Activated T-helper 1 cell treated with anti-CD3 and anti-CD28 coated beads, Interleukin-12 subunit alpha, Interleukin-12 subunit beta, Interleukin-2, Interleukin-4 antibody, amounts not matched to agents 30 ng/mL and 10 ng/mL and 1 ng/mL, durations not matched to agents 14 hours and 24 hours and 36 hours (primary cell): ENCODE measurements around the gene CTNNA2. TPM values are rescaled to one million over a fixed set of nuclear protein-coding genes. Genes with fewer than 3 reads are reported as not detected.
"Not testable (repeated sequence)": the region's sequence is repeated elsewhere in the genome, so short reads cannot be mapped to it uniquely, and the experiment has no call there.

ENCODE experiments used
- DNase-seq: peaks from one replicate; pipeline ENCODE4 v3.0.0; 2021; ENCODE audit warnings: low spot score
- H3K27ac Mint-ChIP-seq: one replicate; pipeline ENCODE4 v1.8.0; 2021; ENCODE audit warnings: mild to moderate bottlenecking, mixed read lengths
- H3K27me3 Mint-ChIP-seq: one replicate; pipeline ENCODE4 v1.8.0; 2022; ENCODE audit warnings: mild to moderate bottlenecking, moderate library complexity, mixed read lengths; ENCODE audit not compliant: insufficient read depth
- H3K36me3 Mint-ChIP-seq: one replicate; pipeline ENCODE4 v1.8.0; 2021; ENCODE audit warnings: low read depth, mixed read lengths
- H3K4me1 Mint-ChIP-seq: one replicate; pipeline ENCODE4 v1.8.0; 2021; ENCODE audit warnings: low read depth, mixed read lengths
- H3K4me3 Mint-ChIP-seq: one replicate; pipeline ENCODE4 v1.8.0; 2021; ENCODE audit warnings: mild to moderate bottlenecking, moderate library complexity, mixed read lengths
- H3K9me3 Mint-ChIP-seq: one replicate; pipeline ENCODE4 v1.8.0; 2021; ENCODE audit warnings: mixed read lengths
- intact Hi-C: fragments of 100-400 bp; cut with micrococcal nuclease; formaldehyde crosslinking; loops from one replicate; pipeline ENCODE4 v1.15.1; 2024
- total RNA-seq: library from RNA; stranded (reverse); gene quantifications from 2 replicates; pipeline ENCODE4 v1.2.3, GENCODE V29; 2022

Gene CTNNA2
- total RNA-seq, 1 donor from 2014 or later = not detected

GRCh38 chr2:80169811-80170594 lies 657.2 kb downstream of the CTNNA2 start:
- no peak overlapping the region for H3K4me3 Mint-ChIP-seq
- no peak for DNase-seq
- intact Hi-C loops = no loop called here
- H3K27me3 Mint-ChIP-seq = no peaks in the 10 kb centered on the region
- no peaks in the 10 kb centered on the region for H3K4me1 Mint-ChIP-seq
- no peak overlapping the region for H3K27ac Mint-ChIP-seq
- H3K9me3 Mint-ChIP-seq = peaks cover 28% of the 10 kb centered on the region
- no peaks in the 10 kb centered on the region for H3K36me3 Mint-ChIP-seq

GRCh38 chr2:80185091-80185490 lies 672.2 kb downstream of the CTNNA2 start:
- Mint-ChIP-seq H3K9me3 (no peaks in the 10 kb centered on the region), H3K36me3 (no peaks in the 10 kb centered on the region), H3K27me3 (no peaks in the 10 kb centered on the region), H3K27ac (no peak overlapping the region), H3K4me1 (no peaks in the 10 kb centered on the region), H3K4me3 (no peak overlapping the region)
- no peak for DNase-seq
- intact Hi-C loops = no loop called here

- no peak for DNase-seq
- no peak overlapping the region for H3K27ac Mint-ChIP-seq
Measured at GRCh38 chr2:80186262-80186661, 673.4 kb downstream of the CTNNA2 start.

GRCh38 chr2:80187156-80187555 lies 674.3 kb downstream of the CTNNA2 start:
- intact Hi-C loops = no loop called here
- H3K27me3 Mint-ChIP-seq = no peaks in the 10 kb centered on the region
- DNase-seq = no peak
- H3K36me3 Mint-ChIP-seq = no peaks in the 10 kb centered on the region
- H3K27ac Mint-ChIP-seq = no peak overlapping the region
- no peaks in the 10 kb centered on the region for H3K9me3 Mint-ChIP-seq
- H3K4me3 Mint-ChIP-seq = no peak overlapping the region
- no peaks in the 10 kb centered on the region for H3K4me1 Mint-ChIP-seq

More at GRCh38 chr2:80186262-80186661, 673.4 kb downstream of the CTNNA2 start:
- no peaks in the 10 kb centered on the region for H3K4me1 Mint-ChIP-seq
- H3K4me3 Mint-ChIP-seq = no peak overlapping the region
- H3K9me3 Mint-ChIP-seq = no peaks in the 10 kb centered on the region
- H3K36me3 Mint-ChIP-seq = no peaks in the 10 kb centered on the region
- no peaks in the 10 kb centered on the region for H3K27me3 Mint-ChIP-seq
- intact Hi-C loops = no loop called here

GRCh38 chr2:80190166-80190565 lies 677.3 kb downstream of the CTNNA2 start:
- no peaks in the 10 kb centered on the region for H3K9me3 Mint-ChIP-seq
- H3K36me3 Mint-ChIP-seq = no peaks in the 10 kb centered on the region
- H3K27ac Mint-ChIP-seq = no peak overlapping the region
- H3K27me3 Mint-ChIP-seq = no peaks in the 10 kb centered on the region
- DNase-seq = no peak
- H3K4me3 Mint-ChIP-seq = no peak overlapping the region
- intact Hi-C loops = no loop called here
- H3K4me1 Mint-ChIP-seq = no peaks in the 10 kb centered on the region

- H3K27me3 Mint-ChIP-seq = no peaks in the 10 kb centered on the region
- no peak for DNase-seq
Measured at GRCh38 chr2:80193566-80193965, 680.7 kb downstream of the CTNNA2 start.

GRCh38 chr2:80195034-80195433 lies 682.2 kb downstream of the CTNNA2 start:
- intact Hi-C loops = no loop called here
- no peaks in the 10 kb centered on the region for H3K36me3 Mint-ChIP-seq
- H3K4me1 Mint-ChIP-seq = no peaks in the 10 kb centered on the region
- H3K27me3 Mint-ChIP-seq = no peaks in the 10 kb centered on the region
- no peak overlapping the region for H3K27ac Mint-ChIP-seq
- DNase-seq = no peak
- H3K9me3 Mint-ChIP-seq = peaks cover 8% of the 10 kb centered on the region
- no peak overlapping the region for H3K4me3 Mint-ChIP-seq

More at GRCh38 chr2:80193566-80193965, 680.7 kb downstream of the CTNNA2 start:
- Mint-ChIP-seq H3K4me1 (no peaks in the 10 kb centered on the region), H3K4me3 (no peak overlapping the region), H3K9me3 (peaks cover 5% of the 10 kb centered on the region), H3K27ac (no peak overlapping the region), H3K36me3 (no peaks in the 10 kb centered on the region)
- intact Hi-C loops = no loop called here

- Mint-ChIP-seq H3K27me3 (no peaks in the 10 kb centered on the region), H3K4me3 (no peak overlapping the region), H3K9me3 (peaks cover 8% of the 10 kb centered on the region), H3K27ac (no peak overlapping the region), H3K36me3 (no peaks in the 10 kb centered on the region), H3K4me1 (no peaks in the 10 kb centered on the region)
- intact Hi-C loops = no loop called here
- no peak for DNase-seq
Measured at GRCh38 chr2:80198042-80198441, 685.2 kb downstream of the CTNNA2 start.

- Mint-ChIP-seq H3K27me3 (no peaks in the 10 kb centered on the region), H3K4me1 (no peaks in the 10 kb centered on the region), H3K4me3 (no peak overlapping the region), H3K9me3 (peaks cover 16% of the 10 kb centered on the region), H3K36me3 (no peaks in the 10 kb centered on the region), H3K27ac (no peak overlapping the region)
- intact Hi-C loops = no loop called here
- DNase-seq = no peak
Measured at GRCh38 chr2:80199504-80199903, 686.7 kb downstream of the CTNNA2 start.

- H3K36me3 Mint-ChIP-seq, DNase-seq, H3K27ac Mint-ChIP-seq, H3K4me3 Mint-ChIP-seq, intact Hi-C loops, H3K27me3 Mint-ChIP-seq, H3K4me1 Mint-ChIP-seq: not testable (repeated sequence)
- peaks cover 22% of the 10 kb centered on the region for H3K9me3 Mint-ChIP-seq
Measured at GRCh38 chr2:80203929-80204328, 691.1 kb downstream of the CTNNA2 start.

GRCh38 chr2:80205498-80205897 lies 692.6 kb downstream of the CTNNA2 start:
- DNase-seq = no peak
- intact Hi-C loops = no loop called here
- H3K9me3 Mint-ChIP-seq = peaks cover 19% of the 10 kb centered on the region
- no peaks in the 10 kb centered on the region for H3K36me3 Mint-ChIP-seq
- H3K27ac Mint-ChIP-seq = no peak overlapping the region
- H3K4me1 Mint-ChIP-seq = no peaks in the 10 kb centered on the region
- no peak overlapping the region for H3K4me3 Mint-ChIP-seq
- H3K27me3 Mint-ChIP-seq = no peaks in the 10 kb centered on the region

- no peaks in the 10 kb centered on the region for H3K27me3 Mint-ChIP-seq
- intact Hi-C loops = no loop called here
- H3K27ac Mint-ChIP-seq = no peak overlapping the region
- no peak for DNase-seq
- H3K36me3 Mint-ChIP-seq = no peaks in the 10 kb centered on the region
- peaks cover 12% of the 10 kb centered on the region for H3K9me3 Mint-ChIP-seq
- H3K4me3 Mint-ChIP-seq = no peak overlapping the region
- H3K4me1 Mint-ChIP-seq = no peaks in the 10 kb centered on the region
Measured at GRCh38 chr2:80209458-80209857, 696.6 kb downstream of the CTNNA2 start.

- H3K36me3 Mint-ChIP-seq = no peaks in the 10 kb centered on the region
- no peaks in the 10 kb centered on the region for H3K4me1 Mint-ChIP-seq
- intact Hi-C loops = no loop called here
- no peak for DNase-seq
- peaks cover 12% of the 10 kb centered on the region for H3K9me3 Mint-ChIP-seq
- no peak overlapping the region for H3K4me3 Mint-ChIP-seq
- H3K27me3 Mint-ChIP-seq = no peaks in the 10 kb centered on the region
- H3K27ac Mint-ChIP-seq = no peak overlapping the region
Measured at GRCh38 chr2:80217446-80217845, 704.6 kb downstream of the CTNNA2 start.

GRCh38 chr2:80222644-80223043 lies 709.8 kb downstream of the CTNNA2 start:
- Mint-ChIP-seq H3K9me3 (peaks cover 3% of the 10 kb centered on the region), H3K4me1 (no peaks in the 10 kb centered on the region), H3K27ac (no peak overlapping the region), H3K27me3 (no peaks in the 10 kb centered on the region), H3K36me3 (no peaks in the 10 kb centered on the region), H3K4me3 (no peak overlapping the region)
- DNase-seq = no peak
- intact Hi-C loops = no loop called here
